Naive B cell (primary cell): ENCODE measurements around the gene OAS1. TPM values are rescaled to one million over a fixed set of nuclear protein-coding genes. Genes with fewer than 3 reads are reported as not detected.
A peak's percentile ranks its signal among the peaks of the same experiment; 100 is the strongest.
"Not testable (repeated sequence)": the region's sequence is repeated elsewhere in the genome, so short reads cannot be mapped to it uniquely, and the experiment has no call there.

ENCODE experiments used
- ATAC-seq, 2 donors: fragments of 150-1000 bp; cut with Tn5 transposase; 2 replicates each; pipeline ENCODE4 v1.10.0; 2021; ENCODE audit warnings: low read depth in 2 of 2, mild to moderate bottlenecking in 2 of 2, moderate library complexity in 2 of 2
- DNase-seq: peaks from one replicate; pipeline ENCODE4 v3.0.0; 2022
- H3K27ac Mint-ChIP-seq, 6 donors: one replicate each; pipeline ENCODE4 v1.8.0; 2020 to 2022; ENCODE audit warnings: mild to moderate bottlenecking in 6 of 6, mixed read lengths in 6 of 6, moderate library complexity in 5 of 6, inconsistent platforms in 2 of 6
- H3K27me3 Mint-ChIP-seq, 3 donors: one replicate each; pipeline ENCODE4 v1.8.0; 2021 to 2022; ENCODE audit warnings: mixed read lengths in 3 of 3, mild to moderate bottlenecking in 1 of 3
- H3K36me3 Mint-ChIP-seq, 2 donors: one replicate each; pipeline ENCODE4 v1.8.0; 2020 to 2022; ENCODE audit warnings: mixed read lengths in 2 of 2, inconsistent platforms in 1 of 2, mild to moderate bottlenecking in 1 of 2
- H3K4me1 Mint-ChIP-seq, 3 donors: one replicate each; pipeline ENCODE4 v1.8.0; 2020 to 2022; ENCODE audit warnings: mixed read lengths in 3 of 3, inconsistent platforms in 1 of 3, mild to moderate bottlenecking in 1 of 3, moderate library complexity in 1 of 3
- H3K4me3 Mint-ChIP-seq, 8 donors: one replicate each; pipeline ENCODE4 v1.8.0; 2020 to 2022; ENCODE audit warnings: mild to moderate bottlenecking in 8 of 8, mixed read lengths in 8 of 8, moderate library complexity in 8 of 8, inconsistent platforms in 2 of 8
- H3K9me3 Mint-ChIP-seq, 7 donors: one replicate each; pipeline ENCODE4 v1.8.0; 2020 to 2022; ENCODE audit warnings: mixed read lengths in 7 of 7, mild to moderate bottlenecking in 5 of 7, inconsistent platforms in 2 of 7, moderate library complexity in 1 of 7
- polyA plus RNA-seq, 6 donors: library from polyadenylated mRNA; unstranded; fragments of 300-500 nt; fragmentation: Illumina TruSeq; gene quantifications; one replicate each; pipeline ENCODE4 v1.2.3, GENCODE V29; 2021; ENCODE audit warnings: low read depth in 6 of 6

Gene OAS1
- polyA plus RNA-seq, 6 donors from 2014 or later: 57.4 to 112 (median 74.5) TPM

- no peak overlapping the region for H3K4me3 Mint-ChIP-seq
- DNase-seq: no peak
- no peak for ATAC-seq
- no peak overlapping the region for H3K27ac Mint-ChIP-seq
- H3K9me3 Mint-ChIP-seq: no peaks in the 10 kb centered on the region
- H3K36me3 Mint-ChIP-seq: peaks cover 16 to 20% of the 10 kb centered on the region in 2 donors
- peaks cover 10 to 15% (median 13%) of the 10 kb centered on the region in 3 donors for H3K4me1 Mint-ChIP-seq
- no peaks in the 10 kb centered on the region for H3K27me3 Mint-ChIP-seq
Measured at GRCh38 chr12:112944024-112944690, 37.4 kb downstream of the OAS1 start.

- Mint-ChIP-seq H3K27ac (no peak overlapping the region), H3K27me3 (no peaks in the 10 kb centered on the region), H3K36me3 (peaks cover 20 to 25% of the 10 kb centered on the region in 2 donors), H3K4me1 (peaks cover 0 to 1% (median 0%) of the 10 kb centered on the region in 3 donors), H3K4me3 (no peak overlapping the region), H3K9me3 (no peaks in the 10 kb centered on the region)
- ATAC-seq (no peak), DNase-seq (no peak)
Measured at GRCh38 chr12:112945515-112945914, 38.8 kb downstream of the OAS1 start.

GRCh38 chr12:112946236-112947000 is 39.7 kb downstream of the OAS1 start:
- H3K4me3 Mint-ChIP-seq: no peak overlapping the region
- H3K27ac Mint-ChIP-seq: no peak overlapping the region
- H3K27me3 Mint-ChIP-seq: no peaks in the 10 kb centered on the region
- no peaks in the 10 kb centered on the region for H3K4me1 Mint-ChIP-seq
- peaks cover 0 to 4% (median 0%) of the 10 kb centered on the region in 7 donors for H3K9me3 Mint-ChIP-seq
- ATAC-seq (no peak), DNase-seq (no peak)
- H3K36me3 Mint-ChIP-seq: peaks cover 25 to 26% of the 10 kb centered on the region in 2 donors

GRCh38 chr12:112947314-112947713 is 40.6 kb downstream of the OAS1 start:
- ATAC-seq (no peak), DNase-seq (no peak)
- H3K4me1 Mint-ChIP-seq: no peaks in the 10 kb centered on the region
- H3K27ac Mint-ChIP-seq: no peak overlapping the region
- peaks cover 29 to 34% of the 10 kb centered on the region in 2 donors for H3K36me3 Mint-ChIP-seq
- peaks cover 0 to 12% (median 2%) of the 10 kb centered on the region in 7 donors for H3K9me3 Mint-ChIP-seq
- no peaks in the 10 kb centered on the region for H3K27me3 Mint-ChIP-seq
- H3K4me3 Mint-ChIP-seq: no peak overlapping the region

- Mint-ChIP-seq H3K36me3 (peaks cover 34 to 38% of the 10 kb centered on the region in 2 donors), H3K4me3 (no peak overlapping the region), H3K27me3 (no peaks in the 10 kb centered on the region), H3K9me3 (peaks cover 0 to 16% (median 5%) of the 10 kb centered on the region in 7 donors), H3K4me1 (no peaks in the 10 kb centered on the region), H3K27ac (peak overlapping the region in 2 of 6 donors; percentile 47 to 71)
- no peak for DNase-seq
- ATAC-seq: no peak
Measured at GRCh38 chr12:112947761-112948160, 41.0 kb downstream of the OAS1 start.

GRCh38 chr12:112948806-112949205 is 42.0 kb downstream of the OAS1 start:
- Mint-ChIP-seq H3K36me3 (peaks cover 39 to 43% of the 10 kb centered on the region in 2 donors), H3K27me3 (no peaks in the 10 kb centered on the region), H3K27ac (no peak overlapping the region)

GRCh38 chr12:112950701-112951100 is 43.9 kb downstream of the OAS1 start:
- ATAC-seq: no peak

More at GRCh38 chr12:112948806-112949205, 42.0 kb downstream of the OAS1 start:
- no peak for DNase-seq
- Mint-ChIP-seq H3K4me1 (no peaks in the 10 kb centered on the region), H3K4me3 (no peak overlapping the region), H3K9me3 (peaks cover 0 to 22% (median 6%) of the 10 kb centered on the region in 7 donors)
- ATAC-seq: no peak

GRCh38 chr12:112957125-112957524 is 50.4 kb downstream of the OAS1 start:
- H3K4me3 Mint-ChIP-seq, ATAC-seq, H3K27me3 Mint-ChIP-seq, DNase-seq, H3K4me1 Mint-ChIP-seq: not testable (repeated sequence)
- Mint-ChIP-seq H3K9me3 (peaks cover 3 to 31% (median 14%) of the 10 kb centered on the region in 7 donors), H3K27ac (peak overlapping the region in 1 of 6 donors; percentile 15), H3K36me3 (peaks cover 55 to 56% of the 10 kb centered on the region in 2 donors)

More at GRCh38 chr12:112950701-112951100, 43.9 kb downstream of the OAS1 start:
- DNase-seq: no peak
- Mint-ChIP-seq H3K27me3 (no peaks in the 10 kb centered on the region), H3K4me1 (peaks cover 0 to 3% (median 0%) of the 10 kb centered on the region in 3 donors), H3K27ac (no peak overlapping the region), H3K4me3 (no peak overlapping the region), H3K9me3 (peaks cover 0 to 22% (median 6%) of the 10 kb centered on the region in 7 donors), H3K36me3 (peaks cover 23 to 29% of the 10 kb centered on the region in 2 donors)

GRCh38 chr12:112961074-112961473 is 54.3 kb downstream of the OAS1 start:
- Mint-ChIP-seq H3K27me3 (no peaks in the 10 kb centered on the region), H3K4me3 (no peak overlapping the region), H3K36me3 (peaks cover 59 to 62% of the 10 kb centered on the region in 2 donors), H3K4me1 (no peaks in the 10 kb centered on the region), H3K27ac (peak overlapping the region in 1 of 6 donors; percentile 77), H3K9me3 (peaks cover 3 to 19% (median 9%) of the 10 kb centered on the region in 7 donors)
- ATAC-seq (no peak), DNase-seq (no peak)

- H3K9me3 Mint-ChIP-seq: peaks cover 3 to 19% (median 9%) of the 10 kb centered on the region in 7 donors
Measured at GRCh38 chr12:112961536-112961935, 54.8 kb downstream of the OAS1 start.

GRCh38 chr12:112962561-112962960 is 55.8 kb downstream of the OAS1 start:
- no peak overlapping the region for H3K4me3 Mint-ChIP-seq
- DNase-seq: no peak
- peak overlapping the region in 1 of 6 donors; percentile 81 for H3K27ac Mint-ChIP-seq
- no peak for ATAC-seq
- H3K27me3 Mint-ChIP-seq: no peaks in the 10 kb centered on the region
- H3K36me3 Mint-ChIP-seq: peaks cover 53 to 58% of the 10 kb centered on the region in 2 donors
- H3K4me1 Mint-ChIP-seq: no peaks in the 10 kb centered on the region
- H3K9me3 Mint-ChIP-seq: peaks cover 3 to 18% (median 9%) of the 10 kb centered on the region in 7 donors

More at GRCh38 chr12:112961536-112961935, 54.8 kb downstream of the OAS1 start:
- no peak for DNase-seq
- Mint-ChIP-seq H3K27ac (no peak overlapping the region), H3K27me3 (no peaks in the 10 kb centered on the region), H3K4me3 (no peak overlapping the region), H3K36me3 (peaks cover 55 to 63% of the 10 kb centered on the region in 2 donors), H3K4me1 (no peaks in the 10 kb centered on the region)
- no peak for ATAC-seq

GRCh38 chr12:112963227-112963861 is 56.6 kb downstream of the OAS1 start:
- Mint-ChIP-seq H3K27me3 (no peaks in the 10 kb centered on the region), H3K9me3 (peaks cover 0 to 14% (median 5%) of the 10 kb centered on the region in 7 donors), H3K4me3 (no peak overlapping the region), H3K4me1 (no peaks in the 10 kb centered on the region), H3K27ac (no peak overlapping the region), H3K36me3 (peaks cover 46 to 52% of the 10 kb centered on the region in 2 donors)
- ATAC-seq (no peak), DNase-seq (no peak)

GRCh38 chr12:112964067-112964670 is 57.4 kb downstream of the OAS1 start:
- H3K9me3 Mint-ChIP-seq: peaks cover 0 to 14% (median 5%) of the 10 kb centered on the region in 7 donors
- H3K27me3 Mint-ChIP-seq: no peaks in the 10 kb centered on the region
- H3K4me1 Mint-ChIP-seq: no peaks in the 10 kb centered on the region
- ATAC-seq (no peak), DNase-seq (no peak)
- peaks cover 43 to 51% of the 10 kb centered on the region in 2 donors for H3K36me3 Mint-ChIP-seq
- H3K4me3 Mint-ChIP-seq: peak overlapping the region in 1 of 8 donors; percentile 41
- H3K27ac Mint-ChIP-seq: peak overlapping the region in 1 of 6 donors; percentile 32
